Spleen (tissue), 11 donors: Measurements from ENCODE around the gene ATP12A. TPM values are rescaled to one million over a fixed set of nuclear protein-coding genes. Genes with fewer than 3 reads are reported as not detected.

ENCODE experiments used
- DNase-seq: peaks from one replicate; pipeline ENCODE4 v3.0.0-alpha.2; 2020
- H3K27ac ChIP-seq, 8 donors: fragments of 200-600 bp; sonication (generic) in 7 of 8; 1 replicate in 4 of 8; 2 replicates in 4 of 8; pipeline versions ENCODE4 v1.5.0 to v1.8.0; 2016 to 2021; ENCODE audit warnings: inconsistent platforms in 4 of 8, mild to moderate bottlenecking in 4 of 8, moderate library complexity in 1 of 8
- H3K27me3 ChIP-seq, 7 donors: fragments of 200-600 bp; sonication (generic) in 6 of 7; replicated peaks in 1 of 7; 1 replicate in 4 of 7; 2 replicates in 3 of 7; pipeline versions ENCODE4 v1.5.0 to v1.8.0; 2016 to 2021; ENCODE audit warnings: inconsistent platforms in 3 of 7, mild to moderate bottlenecking in 1 of 7
- H3K36me3 ChIP-seq, 6 donors: fragments of 200-600 bp; sonication (generic) in 5 of 6; 1 replicate in 4 of 6; 2 replicates in 2 of 6; pipeline versions ENCODE4 v1.5.0 to v1.8.0; 2016 to 2021; ENCODE audit warnings: inconsistent platforms in 2 of 6
- H3K4me1 ChIP-seq, 6 donors: fragments of 200-600 bp; sonication (generic) in 5 of 6; 1 replicate in 3 of 6; 2 replicates in 3 of 6; pipeline versions ENCODE4 v1.5.0 to v1.8.0; 2016 to 2021; ENCODE audit warnings: inconsistent platforms in 3 of 6
- H3K4me3 ChIP-seq, 8 donors: fragments of 200-600 bp; sonication (generic) in 7 of 8; 1 replicate in 4 of 8; 2 replicates in 4 of 8; pipeline versions ENCODE4 v1.5.0 to v1.8.0; 2016 to 2021; ENCODE audit warnings: inconsistent platforms in 4 of 8, mild to moderate bottlenecking in 4 of 8, moderate library complexity in 2 of 8
- H3K9me3 ChIP-seq, 8 donors: fragments of 200-600 bp; sonication (generic) in 7 of 8; 1 replicate in 4 of 8; 2 replicates in 4 of 8; pipeline versions ENCODE4 v1.5.0 to v1.8.0; 2016 to 2021; ENCODE audit warnings: inconsistent platforms in 4 of 8
- POLR2A ChIP-seq, 3 donors: fragments of 450-650 bp; IDR thresholded peaks; one replicate each; pipeline ENCODE4 v1.5.1; 2017; ENCODE audit warnings: antibody characterized with exemption in 3 of 3, mild to moderate bottlenecking in 1 of 3
- POLR2AphosphoS5 ChIP-seq, 3 donors: sonication (generic); formaldehyde crosslinking; IDR thresholded peaks; one replicate each; pipeline ENCODE4 v1.5.1; 2017; ENCODE audit warnings: antibody characterized with exemption in 3 of 3
- WGBS, 5 donors: extraction: QIAGEN DNeasy Blood & Tissue Kit in 3 of 5; methylation state at CpG; one replicate each; pipeline versions ENCODE4 v1.1.5 to v1.1.7; 2013 to 2018; 5-methylcytosine and 5-hydroxymethylcytosine counted together
- intact Hi-C: fragments of 100-400 bp; cut with DNase I; formaldehyde crosslinking; loops from one replicate; pipeline ENCODE4 v1.15.0; 2023; ENCODE audit warnings: low total_unique reads
- polyA plus RNA-seq, 3 donors: library from polyadenylated mRNA; stranded (reverse); fragments of 200-250 nt; gene quantifications; one replicate each; pipeline ENCODE4 v1.2.1, GENCODE V29; 2013
- total RNA-seq, 7 donors: library from RNA; depleted of rRNA in 3 of 7; stranded (reverse); fragments of >200 nt in 3 of 7; fragmentation: NEBNext Ultra II Directional in 4 of 7; extraction: Animal tissue kit (Norgen Biotek cat#: 25700) in 4 of 7; gene quantifications; one replicate each; pipeline versions ENCODE4 v1.1.0 to v1.2.1, GENCODE V29; 2016 to 2021
- TF ChIP-seq, protein P1 (sequence below), 11 experiments: fragments of 200-600 bp in 7 of 11; fragments of 450-650 bp in 4 of 11; sonication (generic) in 4 of 11; IDR thresholded peaks in 8 of 11; conservative IDR thresholded peaks in 3 of 11; 1 replicate in 7 of 11; 2 replicates in 4 of 11; pipeline versions ENCODE4 v1.4.0 to v1.8.0; 2016 to 2021; ENCODE audit warnings: antibody characterized with exemption in 11 of 11, inconsistent platforms in 4 of 11, mild to moderate bottlenecking in 1 of 11
- donor health status: healthy with polysubstance abuse.
- donor health status: DM: no; HTN: no; CAD: no; lungs with moderate emphysema.
- donor health status: DM: no; HTN: no; CAD: no.
- donor health status: Bipolar disorder and iron deficiency.
- donor health status: healthy.
- donor health status: DM: no; HTN: no; CAD: no.
- donor health status: DM: yes; HTN: yes; CAD: no.

Gene ATP12A
- total and polyA plus RNA-seq, 10 donors: not detected

DNA sequence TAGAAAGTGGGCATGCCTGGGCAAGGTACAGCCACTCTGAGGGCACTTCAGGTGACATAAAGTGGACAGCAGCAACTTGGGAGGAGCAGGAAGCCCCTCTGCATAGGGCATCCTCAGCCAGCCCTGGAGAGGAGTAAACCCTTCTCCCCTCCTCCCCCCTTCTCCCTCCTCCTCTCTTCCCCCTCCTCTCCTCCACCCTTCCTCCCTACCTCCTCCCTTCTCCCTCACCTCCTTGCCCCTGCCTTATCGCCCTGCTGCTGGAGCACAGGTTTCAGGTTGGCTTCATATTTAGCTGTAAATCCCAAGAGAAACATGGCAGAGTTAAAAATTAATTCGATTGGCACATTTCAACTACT, 30.5 kb upstream of the ATP12A start:
- TF ChIP-seq POLR2A (IDR thresholded peaks at IDR 0.05): no peak
- TF ChIP-seq POLR2AphosphoS5 (IDR thresholded peaks at IDR 0.05): no peak
- 64 to 92% (median 80%) methylated on average over 2 of the region's 2 CpGs for WGBS, 5 donors
- Histone ChIP-seq H3K36me3 (no peaks in the 10 kb centered on the region), H3K9me3 (no peaks in the 10 kb centered on the region), H3K4me1 (no peaks in the 10 kb centered on the region), H3K4me3 (no peak overlapping the region), H3K27me3 (peaks cover 0 to 6% (median 0%) of the 10 kb centered on the region in 7 donors), H3K27ac (no peak overlapping the region)
- intact Hi-C loops: no loop called here
- DNase-seq: no peak

DNA sequence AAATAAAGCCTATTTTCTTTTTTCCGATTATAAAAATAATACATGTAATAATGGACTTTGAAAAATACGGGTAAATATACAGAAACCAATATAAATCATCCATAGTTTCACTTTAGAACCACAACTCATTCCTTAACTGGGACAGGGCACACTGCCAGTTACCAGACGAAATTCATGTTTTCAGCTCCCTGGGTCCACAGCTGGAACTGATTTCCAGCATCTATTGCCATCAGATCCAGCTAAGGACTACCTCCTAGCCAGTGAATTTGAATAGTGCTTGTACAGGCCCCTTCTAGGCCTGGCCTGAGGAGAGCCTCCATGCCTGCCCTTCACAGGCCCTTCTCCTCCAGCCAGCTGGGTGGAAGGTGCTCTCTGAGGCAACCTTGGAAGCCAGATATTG, 30.0 kb upstream of the ATP12A start:
- Histone ChIP-seq H3K27me3 (peaks cover 0 to 6% (median 0%) of the 10 kb centered on the region in 7 donors), H3K4me1 (no peaks in the 10 kb centered on the region), H3K9me3 (no peaks in the 10 kb centered on the region), H3K27ac (no peak overlapping the region), H3K4me3 (no peak overlapping the region), H3K36me3 (no peaks in the 10 kb centered on the region)
- WGBS, 5 donors: 77 to 87% (median 81%) methylated on average over 3 of the region's 3 CpGs
- TF ChIP-seq POLR2AphosphoS5 (IDR thresholded peaks at IDR 0.05) (no peak), POLR2A (IDR thresholded peaks at IDR 0.05) (no peak)
- TF ChIP-seq, protein P1, sequence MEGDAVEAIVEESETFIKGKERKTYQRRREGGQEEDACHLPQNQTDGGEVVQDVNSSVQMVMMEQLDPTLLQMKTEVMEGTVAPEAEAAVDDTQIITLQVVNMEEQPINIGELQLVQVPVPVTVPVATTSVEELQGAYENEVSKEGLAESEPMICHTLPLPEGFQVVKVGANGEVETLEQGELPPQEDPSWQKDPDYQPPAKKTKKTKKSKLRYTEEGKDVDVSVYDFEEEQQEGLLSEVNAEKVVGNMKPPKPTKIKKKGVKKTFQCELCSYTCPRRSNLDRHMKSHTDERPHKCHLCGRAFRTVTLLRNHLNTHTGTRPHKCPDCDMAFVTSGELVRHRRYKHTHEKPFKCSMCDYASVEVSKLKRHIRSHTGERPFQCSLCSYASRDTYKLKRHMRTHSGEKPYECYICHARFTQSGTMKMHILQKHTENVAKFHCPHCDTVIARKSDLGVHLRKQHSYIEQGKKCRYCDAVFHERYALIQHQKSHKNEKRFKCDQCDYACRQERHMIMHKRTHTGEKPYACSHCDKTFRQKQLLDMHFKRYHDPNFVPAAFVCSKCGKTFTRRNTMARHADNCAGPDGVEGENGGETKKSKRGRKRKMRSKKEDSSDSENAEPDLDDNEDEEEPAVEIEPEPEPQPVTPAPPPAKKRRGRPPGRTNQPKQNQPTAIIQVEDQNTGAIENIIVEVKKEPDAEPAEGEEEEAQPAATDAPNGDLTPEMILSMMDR (IDR thresholded peaks at IDR 0.05 in 8 of 11, conservative IDR thresholded peaks at IDR 0.05 in 3 of 11): no peak
- DNase-seq: no peak
- intact Hi-C loops: no loop called here

DNA sequence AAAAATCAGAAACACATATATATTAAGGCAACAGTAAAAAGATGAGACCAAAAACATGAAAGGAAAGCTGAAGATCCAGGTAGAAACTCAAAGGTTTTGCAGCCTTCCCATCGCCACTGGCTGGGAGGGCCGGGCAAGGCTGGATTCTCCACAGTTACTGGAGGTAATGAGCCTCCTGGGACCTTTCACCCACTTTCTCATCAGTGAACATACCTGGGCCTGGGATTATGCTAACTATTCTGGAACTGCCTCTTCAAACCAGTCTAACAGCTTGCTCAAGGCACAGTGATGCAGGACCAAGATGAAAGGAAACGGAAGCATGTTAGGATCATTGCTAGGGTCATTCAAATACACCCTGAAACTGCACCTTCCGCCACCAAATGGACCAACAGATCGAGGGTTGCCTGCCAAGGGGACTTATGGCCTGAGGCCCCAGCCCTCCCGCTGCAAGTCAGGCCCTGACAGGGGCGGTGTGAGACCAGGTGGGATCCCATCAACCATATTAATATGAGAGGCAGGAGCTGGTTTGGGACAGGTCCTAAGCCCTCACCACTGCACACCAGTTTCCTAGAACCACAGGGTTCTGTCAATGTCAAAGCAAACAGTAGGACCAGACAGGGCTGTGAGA, 28.4 kb upstream of the ATP12A start:
- no peak for DNase-seq
- H3K27me3 ChIP-seq: peaks cover 0 to 6% (median 0%) of the 10 kb centered on the region in 7 donors
- TF ChIP-seq, protein P1 (IDR thresholded peaks at IDR 0.05 in 8 of 11, conservative IDR thresholded peaks at IDR 0.05 in 3 of 11): no peak
- TF ChIP-seq POLR2AphosphoS5 (IDR thresholded peaks at IDR 0.05) (no peak), POLR2A (IDR thresholded peaks at IDR 0.05) (no peak)
- no peaks in the 10 kb centered on the region for H3K4me1 ChIP-seq
- no peak overlapping the region for H3K27ac ChIP-seq
- WGBS, 5 donors: 88 to 96% (median 92%) methylated on average over 5 to 7 of the region's 7 CpGs
- no peaks in the 10 kb centered on the region for H3K36me3 ChIP-seq
- H3K9me3 ChIP-seq: no peaks in the 10 kb centered on the region
- intact Hi-C loops: no loop called here
- no peak overlapping the region for H3K4me3 ChIP-seq

DNA sequence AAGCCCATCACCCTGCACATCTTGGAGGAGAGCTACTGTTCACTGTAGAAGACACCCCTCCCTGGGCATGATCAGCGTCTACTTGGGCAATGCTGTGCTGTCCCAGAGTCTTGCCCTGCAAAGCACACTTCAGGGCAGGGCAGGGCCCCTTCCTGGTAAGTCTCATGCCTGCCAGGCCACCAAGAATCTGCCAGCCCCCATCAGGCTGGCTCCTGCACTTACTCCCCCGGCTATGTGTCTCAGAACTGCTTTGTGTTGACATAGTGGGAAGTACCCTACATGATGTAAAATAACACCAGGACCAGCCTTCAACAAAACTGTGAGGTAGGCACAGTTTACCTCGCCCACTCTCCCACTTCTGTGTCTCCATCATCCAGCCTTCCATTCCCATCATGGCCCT, 27.8 kb upstream of the ATP12A start:
- TF ChIP-seq, protein P1 (IDR thresholded peaks at IDR 0.05 in 8 of 11, conservative IDR thresholded peaks at IDR 0.05 in 3 of 11): no peak
- TF ChIP-seq POLR2A (IDR thresholded peaks at IDR 0.05) (no peak), POLR2AphosphoS5 (IDR thresholded peaks at IDR 0.05) (no peak)
- intact Hi-C loops: no loop called here
- Histone ChIP-seq H3K27ac (no peak overlapping the region), H3K9me3 (no peaks in the 10 kb centered on the region), H3K36me3 (no peaks in the 10 kb centered on the region), H3K27me3 (peaks cover 0 to 6% (median 0%) of the 10 kb centered on the region in 7 donors), H3K4me1 (no peaks in the 10 kb centered on the region), H3K4me3 (no peak overlapping the region)
- no peak for DNase-seq
- 75 to 100% (median 88%) methylated on average over 3 of the region's 3 CpGs for WGBS, 5 donors
